ENCODE measurements around the gene FIBP. TPM values are rescaled to one million over a fixed set of nuclear protein-coding genes. Genes with fewer than 3 reads are reported as not detected.

Gene FIBP
- total and polyA plus RNA-seq, 2 of the 8 experiments (the other 6 are each of a cell fraction or from before 2014, with no cell fraction given): 74.3 to 173 TPM

DNA sequence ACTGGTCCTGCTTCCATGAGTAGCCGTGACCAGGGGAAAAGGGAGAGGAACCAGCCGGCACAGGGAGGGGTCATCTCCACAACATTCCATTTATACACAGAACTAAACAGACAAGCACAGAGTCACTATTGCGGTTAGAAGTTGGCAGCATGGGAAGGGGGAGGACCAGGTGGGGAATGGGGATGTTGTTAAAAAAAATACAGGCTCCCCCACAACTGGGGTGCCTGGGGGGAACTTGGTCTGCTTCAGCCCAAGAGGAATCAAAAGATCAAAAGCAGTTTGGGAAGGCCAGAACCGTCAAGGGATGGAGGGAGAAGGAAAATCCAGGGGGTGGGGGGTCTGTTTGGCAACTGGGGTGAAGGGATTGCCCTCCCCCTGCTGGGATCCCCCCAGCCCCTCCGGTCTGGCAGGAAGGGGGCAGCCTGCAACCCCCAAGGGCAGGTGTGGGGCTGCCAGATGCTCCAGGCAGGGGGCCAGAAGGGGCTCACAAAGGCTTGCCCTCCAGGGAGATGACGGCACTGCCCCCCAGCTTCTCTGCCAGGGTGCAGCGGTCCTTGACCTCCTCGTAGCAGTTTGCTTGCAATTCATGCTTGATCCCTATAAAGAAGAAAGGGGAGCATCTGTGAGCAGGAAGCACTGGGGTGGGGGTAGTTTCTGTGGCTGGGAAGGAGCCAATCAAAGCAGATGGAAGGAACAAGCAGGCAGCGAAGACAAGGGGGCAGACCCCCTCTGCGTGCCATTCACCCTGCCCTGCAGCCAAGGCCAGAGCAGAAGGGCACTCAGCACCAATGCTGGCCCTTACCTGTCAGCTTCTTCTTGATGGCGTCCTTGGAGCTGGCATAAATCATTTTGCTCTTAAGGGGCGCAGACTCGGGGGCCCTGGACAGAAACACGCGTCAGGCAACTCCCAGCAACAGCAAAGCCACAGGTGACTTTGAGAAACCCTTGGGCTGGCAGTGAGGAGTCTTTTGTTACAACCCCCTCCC lies 33.1 kb downstream of the FIBP start (continued):
- no peak for TF ChIP-seq CBX8 (IDR thresholded peaks at IDR 0.05; ENCODE audit: borderline replicate concordance, low read depth, low read length)
- TF ChIP-seq BRCA1 (IDR thresholded peaks at IDR 0.05; ENCODE audit: low read depth, low read length): no peak
- TF ChIP-seq SP4 (IDR thresholded peaks at IDR 0.05; ENCODE audit: low read length): no peak
- TF ChIP-seq YY1 (IDR thresholded peaks at IDR 0.05; ENCODE audit: low read depth, low read length): no peak
- no peak for TF ChIP-seq KDM1A (IDR thresholded peaks at IDR 0.05; ENCODE audit: borderline replicate concordance, low read length)
